HEK293T (cell line): Measurements from ENCODE around the gene ELMO3.

ENCODE experiments used
- BHLHE40 ChIP-seq: fragments of 450-650 bp; IDR thresholded peaks from 2 replicates; pipeline ENCODE4 v1.6.1; 2016; ENCODE audit warnings: mild to moderate bottlenecking, moderate library complexity, borderline replicate concordance
- TARDBP ChIP-seq: fragments of 450-650 bp; IDR thresholded peaks from 2 replicates; pipeline ENCODE4 v1.6.1; 2016
- TF ChIP-seq, protein P1 (sequence below): fragments of 450-650 bp; IDR thresholded peaks from 2 replicates; pipeline ENCODE4 v1.6.1; 2016

DNA sequence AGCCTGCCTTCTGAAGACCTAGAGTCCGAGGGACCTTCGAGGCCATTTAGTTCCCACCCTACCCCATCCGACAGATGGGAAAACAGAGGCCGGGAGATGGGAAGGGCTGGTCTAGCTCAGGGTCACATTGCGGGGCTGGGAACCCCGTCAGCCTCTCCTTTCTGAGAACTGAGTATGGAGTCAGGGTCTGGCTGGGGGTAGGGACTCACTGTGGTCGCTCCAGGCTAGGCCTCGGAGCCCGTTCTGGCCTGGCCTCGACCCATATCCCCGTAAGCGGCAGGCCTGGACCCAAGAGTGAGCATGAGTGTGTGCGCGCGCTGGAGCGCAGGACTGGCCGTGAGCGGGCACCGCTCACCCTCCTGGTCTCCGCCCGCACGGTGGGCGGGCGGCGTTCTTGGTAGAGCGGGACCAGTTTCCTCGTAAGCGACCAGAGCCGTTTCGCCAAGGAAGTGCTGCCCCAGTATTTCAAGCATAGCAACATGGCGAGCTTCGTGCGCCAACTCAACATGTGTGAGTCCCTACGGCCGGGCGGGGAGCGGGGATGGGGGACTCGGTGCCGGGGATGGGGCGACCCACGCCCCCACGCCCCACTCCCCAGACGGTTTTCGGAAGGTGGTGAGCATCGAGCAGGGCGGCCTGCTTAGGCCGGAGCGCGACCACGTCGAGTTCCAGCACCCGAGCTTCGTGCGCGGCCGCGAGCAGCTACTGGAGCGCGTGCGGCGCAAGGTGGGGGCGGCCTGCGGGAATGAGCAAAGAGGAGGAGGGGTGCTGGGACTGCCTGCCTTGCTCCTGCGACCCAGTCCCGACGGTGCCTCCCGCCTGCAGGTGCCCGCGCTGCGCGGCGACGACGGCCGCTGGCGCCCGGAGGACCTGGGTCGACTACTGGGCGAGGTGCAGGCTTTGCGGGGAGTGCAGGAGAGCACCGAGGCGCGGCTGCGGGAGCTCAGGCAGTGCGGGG, 33.5 kb upstream of the ELMO3 start:
- TF ChIP-seq TARDBP (no peak), BHLHE40 (no peak)
- TF ChIP-seq, protein P1, sequence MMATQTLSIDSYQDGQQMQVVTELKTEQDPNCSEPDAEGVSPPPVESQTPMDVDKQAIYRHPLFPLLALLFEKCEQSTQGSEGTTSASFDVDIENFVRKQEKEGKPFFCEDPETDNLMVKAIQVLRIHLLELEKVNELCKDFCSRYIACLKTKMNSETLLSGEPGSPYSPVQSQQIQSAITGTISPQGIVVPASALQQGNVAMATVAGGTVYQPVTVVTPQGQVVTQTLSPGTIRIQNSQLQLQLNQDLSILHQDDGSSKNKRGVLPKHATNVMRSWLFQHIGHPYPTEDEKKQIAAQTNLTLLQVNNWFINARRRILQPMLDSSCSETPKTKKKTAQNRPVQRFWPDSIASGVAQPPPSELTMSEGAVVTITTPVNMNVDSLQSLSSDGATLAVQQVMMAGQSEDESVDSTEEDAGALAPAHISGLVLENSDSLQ, result no peak
